ENCODE results near the gene PGLYRP4.

PGLYRP4 gene

GRCh38 chr1:153288634-153289275 lies 59.9 kb downstream of the PGLYRP4 start:
- no peak overlapping the region for H3K4me3 ChIP-seq (ENCODE audit: low read length)
- no peak for DNase-seq (ENCODE audit: low read depth)
- TF ChIP-seq CTCF (conservative IDR thresholded peaks at IDR 0.05; ENCODE audit: low read depth, low read length): peak; percentile 52
